HG03439 (cell line): ENCODE measurements around the gene PRR7.
A peak's percentile ranks its signal among the peaks of the same experiment; 100 is the strongest.

Source experiments
- ATAC-seq: cut with Tn5 transposase; IDR thresholded peaks from one replicate; pipeline ENCODE4 v1.9.1; 2021; ENCODE audit warnings: mild to moderate bottlenecking, moderate library complexity; ENCODE audit not compliant: unreplicated experiment

Gene PRR7

DNA sequence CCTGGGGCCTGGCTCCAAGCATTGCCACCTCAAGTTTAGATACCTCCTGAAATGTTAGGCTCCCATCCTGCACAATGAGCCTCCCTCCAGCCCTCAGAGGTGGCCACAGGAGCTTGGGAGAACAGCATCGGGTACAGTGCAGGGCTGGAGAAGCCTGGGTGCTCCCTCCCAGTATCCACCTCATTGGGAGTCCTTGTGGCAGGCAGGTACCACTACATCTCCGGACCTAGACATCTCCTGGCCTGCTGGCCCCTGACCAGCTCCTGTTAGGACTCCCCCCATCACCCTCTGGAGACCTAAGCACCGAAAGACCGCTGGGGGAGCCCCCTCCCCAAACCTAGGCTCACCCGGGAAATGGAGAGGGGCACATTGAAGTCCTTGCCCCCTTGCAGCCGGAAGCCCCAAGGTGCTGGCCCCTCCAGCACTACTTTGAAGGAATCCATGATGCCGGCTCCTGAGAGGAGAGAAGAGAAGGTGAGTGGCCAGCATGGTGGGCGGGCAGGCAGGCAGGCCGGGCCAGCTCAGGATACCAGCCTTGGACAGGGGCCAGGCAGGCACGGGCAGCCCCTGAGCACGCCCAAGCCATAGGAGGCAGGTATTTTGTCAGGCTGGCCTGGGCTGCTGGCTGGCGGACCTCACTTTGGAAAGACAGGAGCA is 49.6 kb downstream of the PRR7 start:
- ATAC-seq: no peak

DNA sequence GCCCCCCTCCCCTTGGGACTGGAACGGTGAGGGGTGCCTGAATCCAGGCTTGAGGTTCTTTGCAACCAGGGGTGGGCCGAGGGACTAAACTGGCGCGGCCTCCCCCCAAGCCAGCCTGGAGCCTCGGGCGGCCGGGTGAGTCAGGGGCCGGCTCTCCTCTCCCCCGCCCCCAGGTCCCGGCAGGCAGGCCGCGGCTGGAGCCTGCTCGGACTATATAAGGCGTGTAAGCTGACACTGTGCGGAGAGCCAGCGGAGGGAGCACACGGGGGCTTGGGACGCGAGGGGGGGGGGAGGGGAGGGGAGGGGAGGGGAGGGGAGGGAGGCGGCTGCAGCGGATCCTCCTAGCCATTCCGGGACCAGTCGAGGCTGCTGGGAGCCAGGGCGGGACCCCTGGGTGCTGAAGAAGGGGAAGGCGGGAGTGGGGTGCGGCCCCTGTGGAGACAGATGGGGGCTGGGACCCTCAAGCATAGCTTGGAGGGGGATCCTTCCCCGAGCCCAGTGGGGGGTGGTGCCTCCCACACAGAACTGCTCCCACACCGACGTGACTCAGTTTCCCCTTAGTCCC is 50.2 kb downstream of the PRR7 start:
- ATAC-seq: no peak

DNA sequence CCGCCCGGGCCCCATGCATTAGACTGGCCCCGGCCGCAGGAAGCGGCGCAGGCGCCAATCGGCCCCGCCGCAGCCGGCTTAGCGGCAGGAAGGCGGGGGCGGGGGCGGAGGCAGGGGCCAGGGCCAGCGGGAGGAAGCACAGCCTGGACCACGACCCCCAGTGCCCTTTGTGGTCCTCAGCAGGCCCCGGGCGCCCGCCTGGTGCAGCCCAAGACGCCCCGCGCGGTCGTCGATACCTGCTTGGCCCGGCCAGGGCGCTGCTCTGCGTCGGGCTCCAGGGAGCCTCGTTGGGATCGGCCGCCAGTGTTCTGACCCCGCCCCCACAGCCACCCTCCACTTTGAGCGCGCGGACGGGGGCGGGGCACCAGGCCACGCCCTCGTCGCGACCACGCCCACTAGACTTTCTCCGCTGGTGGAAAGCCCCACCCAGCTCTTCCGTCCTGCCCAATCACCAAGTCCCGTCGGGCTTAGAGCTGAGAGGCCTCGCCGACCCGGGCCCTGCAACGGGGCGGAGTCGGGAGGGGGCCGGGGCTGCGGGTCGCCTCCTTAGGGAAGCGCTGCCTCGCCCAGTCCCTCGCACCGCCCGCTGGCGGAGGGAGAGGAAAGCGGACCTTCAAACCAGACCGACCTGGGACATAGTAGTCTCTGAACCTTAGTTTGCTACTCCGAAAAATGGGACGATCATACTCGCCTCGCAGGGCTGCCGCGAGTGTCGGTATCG is 50.8 kb downstream of the PRR7 start, which contains the start of gene PDLIM7:
Gene PDLIM7 (minus strand): TSS at position 313 of the 721 bp plus-strand sequence. CDS start 1,092 bp downstream, outside the sequence.
- ATAC-seq: peak; percentile 76

DNA sequence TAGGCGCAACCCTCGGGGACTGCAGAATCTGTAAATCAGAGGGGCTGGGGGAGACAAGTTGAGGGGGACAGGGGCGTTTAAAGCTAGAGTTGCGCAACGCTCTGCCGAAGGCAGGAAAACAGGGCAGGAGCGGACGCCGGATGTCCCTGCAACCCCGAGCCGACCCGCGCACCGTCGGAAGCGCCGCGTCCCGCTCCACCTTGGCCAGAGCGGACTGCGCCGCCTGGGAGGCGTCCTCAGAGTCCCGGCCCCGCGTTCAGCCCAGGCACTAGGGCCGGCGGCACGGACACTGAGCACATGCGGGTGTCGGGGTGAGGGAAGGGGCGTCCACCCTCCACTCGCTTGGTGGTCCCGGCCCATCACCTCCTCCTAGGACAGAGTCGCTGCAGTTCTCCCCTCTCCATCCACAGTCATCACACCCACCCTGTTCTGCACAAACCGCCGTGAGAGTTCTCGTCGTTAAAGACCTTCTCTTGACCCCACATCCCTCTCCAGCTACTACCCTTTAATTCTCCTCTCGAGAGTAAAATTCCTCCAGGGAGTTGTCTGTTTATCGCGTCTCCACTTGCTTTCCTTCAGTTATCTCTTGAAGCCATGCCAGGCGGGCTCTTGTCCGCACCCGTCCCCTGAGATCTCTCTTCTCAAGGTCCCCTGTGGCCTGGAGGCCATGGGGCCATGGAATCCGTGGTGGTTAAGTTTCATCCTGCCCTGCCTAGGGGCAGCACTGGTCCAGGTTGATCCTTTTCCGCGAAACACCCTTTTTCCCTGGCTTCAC is 51.6 kb downstream of the PRR7 start:
- ATAC-seq: peak; percentile 3

DNA sequence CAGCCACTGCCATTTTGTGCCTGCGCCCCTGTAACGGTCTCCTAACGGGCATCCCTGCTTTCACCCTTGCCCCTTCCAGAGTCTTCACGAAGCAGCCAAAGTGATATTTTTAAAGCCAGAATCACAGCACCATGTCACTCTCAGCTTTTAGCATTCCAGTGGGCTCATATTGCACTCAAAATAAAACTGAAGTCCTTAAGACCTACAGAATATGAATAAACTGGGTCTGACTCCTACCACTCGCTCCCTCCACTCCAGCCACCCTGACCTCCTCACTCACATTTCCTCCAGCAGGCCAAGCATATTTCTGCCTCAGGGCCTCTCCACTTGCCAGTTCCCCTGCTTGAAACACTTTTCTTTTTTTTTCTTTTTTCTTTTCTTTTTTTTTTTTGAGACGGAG is 53.2 kb downstream of the PRR7 start:
- no peak for ATAC-seq

DNA sequence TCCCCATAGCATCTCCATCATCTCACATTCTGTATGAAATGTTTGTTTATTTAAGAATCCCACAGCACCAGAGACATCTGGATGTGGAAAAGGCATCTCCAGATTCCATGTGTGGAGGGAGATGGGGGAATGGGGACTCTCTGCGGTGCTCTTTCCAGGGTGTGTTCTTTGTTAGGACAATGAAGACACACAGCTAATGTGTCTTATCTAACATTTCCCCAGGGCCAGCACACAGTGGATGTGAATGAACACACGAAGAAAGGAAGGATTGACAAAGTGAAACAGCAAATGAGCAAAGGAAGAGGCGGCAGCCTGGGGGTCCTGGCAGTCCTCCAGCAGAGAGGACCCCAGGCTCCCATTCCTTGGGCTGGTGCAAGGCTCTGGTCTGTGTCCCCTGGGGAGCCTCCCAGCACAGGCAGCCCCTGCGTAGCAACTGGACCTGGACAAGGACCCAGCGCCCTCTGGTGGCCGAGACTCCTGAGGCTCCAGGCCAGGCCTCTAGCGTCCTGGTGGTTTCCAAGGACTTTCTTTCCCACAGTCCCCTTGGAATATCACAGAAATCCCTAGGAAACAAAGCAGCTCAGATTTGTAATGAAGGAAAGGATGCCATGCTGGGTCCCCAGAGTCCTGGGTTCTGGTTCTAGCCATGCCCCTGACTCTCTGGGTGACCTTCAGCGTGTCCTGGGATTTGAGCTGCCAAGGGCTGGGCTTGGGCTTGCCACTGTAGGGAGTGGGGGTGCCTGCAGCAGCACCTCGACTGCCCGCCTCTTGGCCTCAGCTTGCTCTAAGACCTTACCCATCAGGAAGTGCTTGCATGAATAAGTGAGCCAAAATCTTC is 54.3 kb downstream of the PRR7 start:
- no peak for ATAC-seq

DNA sequence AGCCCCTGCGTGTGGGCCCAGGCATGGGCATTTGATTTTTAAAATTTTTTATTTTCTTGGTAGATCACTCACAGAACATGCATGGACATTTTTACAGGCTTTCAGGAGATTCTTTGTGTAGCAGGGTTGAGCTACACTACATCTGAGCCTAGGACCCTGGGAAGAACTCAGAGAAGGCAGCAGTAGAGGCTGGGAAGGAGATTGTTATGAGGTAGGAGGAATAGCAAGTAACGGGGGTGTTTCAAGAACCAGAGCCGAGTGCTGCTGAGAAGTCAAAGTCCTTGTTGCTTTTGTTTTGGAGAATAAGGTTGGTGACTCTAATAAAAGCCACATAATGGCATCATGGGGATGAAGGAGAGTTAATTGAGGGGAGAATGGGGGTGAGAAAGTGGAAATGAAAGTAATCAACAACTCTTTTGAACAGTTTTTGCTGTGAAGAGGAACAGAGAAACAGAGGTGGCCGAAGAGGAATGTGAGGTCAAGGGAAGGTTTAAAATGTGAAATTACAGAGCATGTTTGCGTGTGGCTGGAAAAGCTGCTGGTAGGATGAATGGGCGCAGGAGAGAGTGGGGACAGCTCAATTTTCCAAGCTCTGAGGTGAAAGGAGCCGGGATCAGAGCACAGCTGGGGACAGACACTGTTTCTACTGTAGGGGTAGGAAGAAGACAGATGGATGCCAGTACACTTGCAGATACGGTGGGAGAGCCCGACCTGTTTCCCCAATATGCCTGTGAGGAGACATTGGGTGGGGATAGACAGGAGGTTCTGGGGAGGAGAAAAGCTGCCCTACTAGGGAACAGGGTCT is 55.5 kb downstream of the PRR7 start:
- no peak for ATAC-seq

DNA sequence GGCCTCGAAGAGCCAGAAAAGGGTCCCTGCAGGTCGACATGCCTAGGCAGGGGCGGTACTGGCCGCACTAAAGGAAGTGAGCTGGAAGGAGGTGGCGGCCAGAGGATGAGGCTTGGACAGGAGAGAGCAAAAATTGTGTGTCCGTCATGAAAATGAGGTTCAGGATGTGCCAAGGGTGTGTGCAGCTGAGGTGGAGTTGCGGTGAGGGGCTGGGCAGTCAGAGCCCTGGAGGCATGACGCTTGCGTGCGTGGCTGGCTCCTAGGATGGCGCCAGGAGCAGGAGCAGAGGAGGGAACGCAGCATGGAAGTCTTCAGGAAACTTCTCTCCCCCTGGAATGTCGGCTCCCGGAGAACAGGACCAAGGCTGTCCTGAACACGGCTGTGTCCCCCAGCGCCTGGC is 56.3 kb downstream of the PRR7 start:
- ATAC-seq: no peak

DNA sequence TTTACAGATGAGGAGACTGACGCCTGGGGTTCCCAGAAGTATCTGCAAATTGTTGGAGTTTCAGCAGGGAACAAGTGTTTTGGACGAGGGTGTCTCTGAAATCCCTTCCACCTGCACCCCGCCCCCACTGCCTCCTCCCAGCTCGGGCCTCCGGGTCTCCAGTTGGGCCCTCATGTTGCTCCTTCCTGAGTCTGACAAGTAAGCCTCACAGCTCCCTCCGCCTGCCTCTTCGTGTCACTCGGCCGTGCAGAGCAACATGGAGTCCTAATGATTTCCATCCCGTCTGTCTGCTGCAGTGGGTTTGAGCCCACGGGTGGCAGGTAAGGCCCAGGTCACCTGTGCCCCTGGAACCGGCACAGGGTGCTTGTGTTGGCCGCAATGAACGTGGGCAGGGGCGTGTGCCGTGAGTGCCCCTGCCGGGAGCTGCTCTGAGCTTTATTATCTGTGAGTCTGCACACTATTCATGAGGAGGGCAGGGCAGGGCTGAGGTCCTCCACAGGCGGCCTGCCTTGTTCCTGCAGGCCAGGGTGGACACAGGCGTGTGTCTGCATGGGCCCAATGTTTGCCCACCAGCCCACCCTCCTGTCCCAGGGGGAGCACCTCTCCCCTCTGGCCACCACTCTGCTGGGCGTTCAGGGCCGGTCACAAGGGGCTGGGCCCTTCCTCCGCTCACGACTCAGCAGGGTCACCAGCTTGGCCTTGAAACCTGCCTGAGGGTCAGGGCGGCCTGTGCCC is 56.9 kb downstream of the PRR7 start:
- ATAC-seq: no peak

DNA sequence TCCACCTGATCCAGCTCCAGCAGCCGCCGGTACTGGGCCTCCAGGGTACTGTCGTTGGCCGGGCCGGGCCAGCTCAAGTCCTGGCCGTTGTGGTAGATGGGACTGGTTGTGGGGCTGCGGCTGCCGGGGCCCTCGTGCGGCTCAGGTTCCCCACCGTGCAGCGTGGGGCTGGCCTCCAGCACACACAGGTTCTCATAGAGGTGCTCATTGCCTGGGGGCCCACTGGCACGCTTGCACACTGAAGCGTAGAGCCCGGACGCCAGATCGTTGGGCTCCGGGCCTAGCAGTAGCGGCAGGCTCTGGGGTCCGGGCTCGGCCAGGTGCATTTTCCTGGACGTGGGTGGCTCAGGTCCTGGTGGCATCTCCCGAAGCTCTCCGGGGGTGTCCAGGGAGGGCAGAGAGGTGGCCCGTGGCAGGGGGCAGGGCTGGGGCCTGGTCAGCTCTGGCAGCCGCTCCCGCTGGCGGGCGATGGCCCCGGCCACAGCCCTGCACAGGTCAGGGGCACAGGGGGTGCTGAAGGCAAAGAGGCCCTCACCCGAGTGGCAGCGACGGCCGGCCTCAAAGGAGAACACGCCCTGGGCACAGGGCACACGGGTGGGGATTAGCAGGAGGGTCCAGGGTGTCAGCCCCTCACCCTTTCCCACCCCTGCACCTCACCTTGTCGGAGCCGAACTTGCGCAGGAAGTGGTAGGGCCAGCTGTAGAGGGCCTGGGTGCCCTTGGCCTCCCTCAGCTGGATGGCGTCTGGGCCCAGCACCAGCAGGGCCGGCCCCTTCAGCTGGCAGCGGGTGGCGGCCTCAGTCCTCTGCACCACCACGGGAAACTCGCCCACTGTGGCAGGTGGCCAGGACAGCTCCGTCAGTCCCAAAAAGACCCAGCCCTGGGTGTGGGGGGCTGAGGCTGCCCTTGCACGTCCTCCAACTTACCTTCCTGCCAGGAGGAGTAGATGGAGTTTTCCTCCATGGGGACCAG is 57.8 kb downstream of the PRR7 start:
- ATAC-seq: no peak

DNA sequence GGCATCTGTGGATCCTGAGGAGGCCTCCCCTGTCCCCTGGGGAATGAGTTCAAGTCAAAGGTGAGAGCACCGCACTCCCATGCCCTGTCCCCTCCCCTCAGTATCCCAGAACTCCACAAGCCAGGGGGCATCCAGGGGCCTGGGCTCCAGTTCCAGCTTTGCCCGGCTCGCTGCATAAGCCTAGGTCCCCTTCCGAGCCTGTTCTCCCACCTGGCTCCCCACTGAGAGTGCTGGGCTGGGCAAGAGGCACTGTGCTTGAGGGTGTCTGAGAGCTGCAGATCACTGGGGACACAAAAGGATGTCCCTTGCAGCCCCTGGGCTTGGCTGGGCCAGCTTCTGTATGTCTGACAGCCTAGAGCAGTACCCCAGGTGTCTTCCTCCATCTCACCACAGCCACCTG is 58.5 kb downstream of the PRR7 start:
- no peak for ATAC-seq
